Astrocyte (in vitro differentiated cells and primary cell): ENCODE measurements around the gene PPP3CA.

ENCODE experiments used
- CTCF ChIP-seq: IDR thresholded peaks from 2 replicates; pipeline ENCODE4 v1.5.1; 2011; ENCODE audit warnings: low read depth, mild to moderate bottlenecking, inconsistent platforms, low read length, moderate library complexity; ENCODE audit not compliant: insufficient read depth
- EZH2 ChIP-seq: IDR thresholded peaks from 2 replicates; pipeline ENCODE4 v1.6.1; 2012; ENCODE audit warnings: mild to moderate bottlenecking, low read length, inconsistent platforms; ENCODE audit not compliant: insufficient read depth

- TF ChIP-seq CTCF, result no peak
- TF ChIP-seq EZH2, result no peak
Observed at GRCh38 chr4:101191302-101192098, 155.8 kb downstream of the PPP3CA start.
